MCF 10A (cell line): ENCODE results near the gene NOL4. TPM values are rescaled to one million over a fixed set of nuclear protein-coding genes. Genes with fewer than 3 reads are reported as not detected.
"Not testable (repeated sequence)": the region's sequence is repeated elsewhere in the genome, so short reads cannot be mapped to it uniquely, and the experiment has no call there.

ENCODE experiments used
- Bru-seq: library from RNA; stranded (reverse); fragments of 400-500 nt; gene quantifications from one replicate; lab custom pipeline; 2021; lab: Mats Ljungman, UMichigan
- BruChase-seq, 2 experiments: library from RNA; stranded (reverse); fragments of 400-500 nt; gene quantifications; one replicate each; lab custom pipeline; 2021; lab: Mats Ljungman, UMichigan
- BruUV-seq: library from RNA; stranded (reverse); fragments of 400-500 nt; replicated peaks from 2 replicates; lab custom pipeline; 2021; lab: Mats Ljungman, UMichigan
- CTCF ChIA-PET: fragments of 300-600 bp; sonication (Branson Sonifier 250); formaldehyde crosslinking; extraction: SDS; loops from one replicate; lab custom pipeline; 2021; ENCODE audit warnings: antibody characterized with exemption, inconsistent platforms; lab: Yijun Ruan, JAX
- POLR2A ChIA-PET: fragments of 300-600, 350-650 bp; sonication (Branson Sonifier 250); formaldehyde crosslinking; extraction: SDS; loops from one replicate; lab custom pipeline; 2020; ENCODE audit warnings: antibody characterized with exemption, inconsistent platforms; lab: Yijun Ruan, JAX
- DNase-seq: peaks from one replicate; pipeline ENCODE4 v3.0.0-alpha.2; 2018; ENCODE audit not compliant: unreplicated experiment
- H3K27ac Mint-ChIP-seq: one replicate; pipeline ENCODE4 v1.8.0; 2022; ENCODE audit warnings: mild to moderate bottlenecking, low read depth, mixed read lengths; ENCODE audit not compliant: unreplicated experiment
- H3K27me3 Mint-ChIP-seq: one replicate; pipeline ENCODE4 v1.8.0; 2022; ENCODE audit warnings: mixed read lengths; ENCODE audit not compliant: insufficient read depth, unreplicated experiment
- H3K36me3 Mint-ChIP-seq: one replicate; pipeline ENCODE4 v1.8.0; 2022; ENCODE audit warnings: mild to moderate bottlenecking, moderate library complexity, mixed read lengths; ENCODE audit not compliant: insufficient read depth, unreplicated experiment
- H3K4me1 Mint-ChIP-seq: one replicate; pipeline ENCODE4 v1.8.0; 2022; ENCODE audit warnings: mixed read lengths; ENCODE audit not compliant: insufficient read depth, unreplicated experiment
- H3K4me3 Mint-ChIP-seq: one replicate; pipeline ENCODE4 v1.8.0; 2022; ENCODE audit warnings: mild to moderate bottlenecking, moderate library complexity, mixed read lengths; ENCODE audit not compliant: unreplicated experiment
- H3K9me3 Mint-ChIP-seq: one replicate; pipeline ENCODE4 v1.8.0; 2022; ENCODE audit warnings: mixed read lengths; ENCODE audit not compliant: unreplicated experiment
- intact Hi-C: fragments of 100-400 bp; cut with micrococcal nuclease; formaldehyde crosslinking; loops from 2 replicates; pipeline ENCODE4 v1.14.1; 2022
- long read RNA-seq: library from polyadenylated mRNA; stranded (forward); transcript quantifications from one replicate; pipeline ENCODE4 v2.0.0, GENCODE V29; 2022
- total RNA-seq: library from RNA; stranded (reverse); gene quantifications from 2 replicates; pipeline ENCODE4 v1.2.3, GENCODE V29; 2022
- TF ChIP-seq, protein P1 (sequence below): fragments of 200-600 bp; IDR thresholded peaks from one replicate; pipeline ENCODE4 v1.8.0; 2022; ENCODE audit warnings: antibody characterized with exemption, mild to moderate bottlenecking; ENCODE audit not compliant: unreplicated experiment

Gene NOL4, protein sequence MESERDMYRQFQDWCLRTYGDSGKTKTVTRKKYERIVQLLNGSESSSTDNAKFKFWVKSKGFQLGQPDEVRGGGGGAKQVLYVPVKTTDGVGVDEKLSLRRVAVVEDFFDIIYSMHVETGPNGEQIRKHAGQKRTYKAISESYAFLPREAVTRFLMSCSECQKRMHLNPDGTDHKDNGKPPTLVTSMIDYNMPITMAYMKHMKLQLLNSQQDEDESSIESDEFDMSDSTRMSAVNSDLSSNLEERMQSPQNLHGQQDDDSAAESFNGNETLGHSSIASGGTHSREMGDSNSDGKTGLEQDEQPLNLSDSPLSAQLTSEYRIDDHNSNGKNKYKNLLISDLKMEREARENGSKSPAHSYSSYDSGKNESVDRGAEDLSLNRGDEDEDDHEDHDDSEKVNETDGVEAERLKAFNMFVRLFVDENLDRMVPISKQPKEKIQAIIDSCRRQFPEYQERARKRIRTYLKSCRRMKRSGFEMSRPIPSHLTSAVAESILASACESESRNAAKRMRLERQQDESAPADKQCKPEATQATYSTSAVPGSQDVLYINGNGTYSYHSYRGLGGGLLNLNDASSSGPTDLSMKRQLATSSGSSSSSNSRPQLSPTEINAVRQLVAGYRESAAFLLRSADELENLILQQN
- total RNA-seq (not detected in 2 replicates), Bru-seq, nascent RNA (percentile 1 among the genes with signal in this experiment), BruChase-seq, experiment 1, labeled RNA remaining after a 6-hour chase (percentile 1 among the genes with signal in this experiment), BruChase-seq, experiment 2, labeled RNA remaining after a 2-hour chase (percentile 0 among the genes with signal in this experiment)
- long read RNA-seq = 0 reads

DNA sequence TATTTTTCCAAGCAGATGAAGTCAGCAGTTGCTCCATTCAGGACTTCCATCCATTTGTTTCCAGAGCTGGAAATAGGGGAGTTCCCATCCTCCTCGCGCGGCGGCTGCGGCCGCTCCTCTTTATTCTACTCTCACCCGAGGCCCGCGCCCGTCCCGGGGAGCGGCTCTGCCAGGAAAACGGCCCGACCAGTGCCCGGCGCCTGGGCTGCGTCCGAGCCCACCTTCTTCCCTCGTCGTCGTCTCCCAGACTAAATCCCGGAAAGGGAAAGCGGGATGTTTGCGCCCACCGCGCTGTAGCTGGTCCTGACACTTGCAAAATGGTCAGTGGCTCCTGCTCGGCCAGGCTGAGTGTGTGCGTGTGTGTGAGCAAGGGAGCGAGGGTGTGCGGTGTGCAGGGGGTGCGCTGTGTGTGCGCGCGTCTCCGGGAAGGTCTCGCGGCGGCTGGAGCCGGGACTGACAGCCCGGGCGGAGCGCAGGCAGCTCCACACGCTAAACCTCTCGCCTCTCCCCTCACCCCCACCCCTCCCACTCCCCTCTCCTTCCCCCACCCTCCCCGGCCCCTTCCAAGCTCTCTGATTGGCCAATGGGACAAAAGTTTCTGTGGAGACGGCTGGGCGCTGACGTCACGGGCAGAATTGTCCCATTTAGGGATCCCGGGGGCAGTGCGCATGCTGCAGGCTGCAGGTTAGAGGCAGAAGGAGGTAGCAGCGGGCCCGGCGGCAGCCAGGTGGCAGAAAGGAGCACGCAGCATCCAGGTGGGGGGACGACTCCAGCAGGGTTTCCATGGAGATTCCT lies at the start of gene NOL4:
TSS of gene NOL4 (minus strand) at position 491 of the 795 bp plus-strand sequence. CDS start 1,660 bp downstream, outside the sequence.
- TF ChIP-seq, protein P1, sequence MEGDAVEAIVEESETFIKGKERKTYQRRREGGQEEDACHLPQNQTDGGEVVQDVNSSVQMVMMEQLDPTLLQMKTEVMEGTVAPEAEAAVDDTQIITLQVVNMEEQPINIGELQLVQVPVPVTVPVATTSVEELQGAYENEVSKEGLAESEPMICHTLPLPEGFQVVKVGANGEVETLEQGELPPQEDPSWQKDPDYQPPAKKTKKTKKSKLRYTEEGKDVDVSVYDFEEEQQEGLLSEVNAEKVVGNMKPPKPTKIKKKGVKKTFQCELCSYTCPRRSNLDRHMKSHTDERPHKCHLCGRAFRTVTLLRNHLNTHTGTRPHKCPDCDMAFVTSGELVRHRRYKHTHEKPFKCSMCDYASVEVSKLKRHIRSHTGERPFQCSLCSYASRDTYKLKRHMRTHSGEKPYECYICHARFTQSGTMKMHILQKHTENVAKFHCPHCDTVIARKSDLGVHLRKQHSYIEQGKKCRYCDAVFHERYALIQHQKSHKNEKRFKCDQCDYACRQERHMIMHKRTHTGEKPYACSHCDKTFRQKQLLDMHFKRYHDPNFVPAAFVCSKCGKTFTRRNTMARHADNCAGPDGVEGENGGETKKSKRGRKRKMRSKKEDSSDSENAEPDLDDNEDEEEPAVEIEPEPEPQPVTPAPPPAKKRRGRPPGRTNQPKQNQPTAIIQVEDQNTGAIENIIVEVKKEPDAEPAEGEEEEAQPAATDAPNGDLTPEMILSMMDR = peak; percentile 14
- H3K9me3 Mint-ChIP-seq = peaks cover 14% of the 10 kb centered on the region
- intact Hi-C loops = no loop called here
- ChIA-PET CTCF (interaction anchor here (0.7 kb wide), 1 partner anchor 102 kb away, joined by 3 read pairs; no protein-coding TSS in a partner anchor), POLR2A (no interaction called here)
- DNase-seq = peak; percentile 7
- peaks cover 27% of the 10 kb centered on the region for H3K27me3 Mint-ChIP-seq
- no peaks in the 10 kb centered on the region for H3K36me3 Mint-ChIP-seq
- no peaks in the 10 kb centered on the region for H3K4me1 Mint-ChIP-seq
- H3K4me3 Mint-ChIP-seq = peak within 1 kb of the TSS; percentile 56
- no peak within 1 kb of the TSS for H3K27ac Mint-ChIP-seq
- no TSS peak for BruUV-seq

DNA sequence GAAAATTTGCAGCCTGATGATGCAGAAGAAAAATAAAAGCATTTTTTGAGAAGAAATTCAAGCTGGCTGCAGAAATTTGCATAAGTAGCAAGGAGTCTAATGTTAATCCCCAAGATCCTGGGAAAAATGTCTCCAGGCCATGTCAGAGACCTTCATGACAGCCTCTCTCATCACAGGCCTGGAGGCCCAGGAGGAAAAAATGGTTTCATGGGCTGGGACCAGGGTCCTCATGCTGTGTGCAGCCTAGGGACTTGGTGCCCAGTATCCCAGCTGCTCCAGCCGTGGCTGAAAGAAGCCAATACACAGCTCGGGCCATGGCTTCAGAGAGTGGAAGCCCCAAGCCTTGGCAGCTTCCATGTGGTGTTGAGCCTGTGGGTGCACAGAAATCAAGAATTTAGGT lies 41.3 kb upstream of the NOL4 start:
- H3K36me3 Mint-ChIP-seq, H3K27ac Mint-ChIP-seq, H3K27me3 Mint-ChIP-seq, H3K4me3 Mint-ChIP-seq, BruUV-seq, POLR2A ChIA-PET, CTCF ChIA-PET, DNase-seq, H3K4me1 Mint-ChIP-seq, intact Hi-C loops: not testable (repeated sequence)
- H3K9me3 Mint-ChIP-seq = peaks cover 28% of the 10 kb centered on the region

DNA sequence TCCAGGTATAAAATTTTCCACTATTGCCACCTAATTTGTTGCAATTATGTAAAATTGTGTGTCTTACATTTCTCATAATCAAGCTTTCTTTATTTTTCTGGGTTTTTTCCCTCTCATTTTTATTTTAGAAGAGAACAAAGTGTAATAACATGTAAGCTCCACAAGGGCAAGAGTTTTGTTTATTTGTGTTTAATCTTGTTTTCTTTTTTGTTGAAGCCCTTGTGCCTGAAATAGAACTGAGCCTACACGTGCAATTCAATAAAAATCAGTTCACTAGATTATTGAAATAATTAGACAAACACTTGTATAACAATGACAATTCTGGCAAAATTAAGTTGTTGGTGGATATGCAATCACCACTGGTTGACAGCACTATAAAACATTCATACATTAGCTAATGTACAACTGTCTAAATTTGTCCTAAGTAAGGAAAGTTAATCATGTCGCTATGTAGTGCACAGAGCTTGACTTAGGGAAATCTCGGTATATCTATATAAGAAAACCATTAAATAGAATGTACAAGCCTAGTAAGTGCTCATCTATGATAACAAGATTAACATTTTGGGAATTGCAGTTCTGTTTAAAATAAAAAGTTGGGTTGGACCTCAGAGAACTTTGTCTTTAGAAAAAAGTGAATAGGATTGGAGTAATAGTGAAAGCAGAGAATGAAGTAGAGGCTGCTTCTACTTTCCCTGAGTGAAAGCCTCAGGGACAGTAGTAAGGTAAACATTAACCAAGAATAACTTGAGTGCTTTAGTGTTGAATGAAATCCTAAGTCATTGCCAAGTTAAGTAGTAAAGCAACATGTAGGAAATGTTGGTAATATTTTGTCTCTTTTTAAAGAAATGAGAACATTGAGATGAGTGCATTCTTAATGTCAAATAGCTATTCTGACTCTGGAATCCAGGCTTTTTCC lies 37.4 kb upstream of the NOL4 start:
- no peak for DNase-seq
- Mint-ChIP-seq H3K27ac (no peak overlapping the region), H3K36me3 (peaks cover 6% of the 10 kb centered on the region), H3K4me1 (no peaks in the 10 kb centered on the region), H3K9me3 (peaks cover 23% of the 10 kb centered on the region), H3K4me3 (no peak overlapping the region), H3K27me3 (no peaks in the 10 kb centered on the region)
- intact Hi-C loops = no loop called here
- POLR2A ChIA-PET = no interaction called here
- BruUV-seq = no TSS peak
- CTCF ChIA-PET = interaction anchor here (0.7 kb wide), 2 partner anchors 112 to 248 kb away, joined by 3 to 4 read pairs; no protein-coding TSS in a partner anchor
- TF ChIP-seq, protein P1 = no peak

DNA sequence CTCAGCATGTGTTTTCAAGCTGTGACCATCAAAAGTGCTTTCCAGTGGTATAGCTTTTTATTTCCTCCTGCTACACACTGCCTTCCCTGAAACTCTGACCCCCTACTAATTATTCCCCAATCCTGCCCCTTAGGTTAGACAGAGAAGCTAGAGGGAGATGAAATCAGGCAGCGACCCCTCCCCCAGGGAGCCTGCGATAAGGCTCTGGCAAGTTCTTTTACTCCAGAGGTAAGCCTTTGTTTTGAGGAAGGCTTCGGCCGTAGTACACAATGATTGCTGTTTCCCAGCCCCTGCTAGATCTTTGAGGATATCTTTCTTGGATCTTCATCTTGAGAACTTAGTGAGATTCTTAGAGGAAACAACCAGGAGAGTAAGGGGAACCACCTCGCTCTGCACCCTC lies 33.5 kb upstream of the NOL4 start:
- TF ChIP-seq, protein P1 = no peak
- BruUV-seq = no TSS peak

More for the DNA sequence above, 33.5 kb upstream of the NOL4 start:
- H3K9me3 Mint-ChIP-seq = peaks cover 10% of the 10 kb centered on the region
- CTCF ChIA-PET = no interaction called here
- no peaks in the 10 kb centered on the region for H3K4me1 Mint-ChIP-seq
- H3K27me3 Mint-ChIP-seq = no peaks in the 10 kb centered on the region
- intact Hi-C loops = no loop called here
- POLR2A ChIA-PET = no interaction called here
- no peak overlapping the region for H3K27ac Mint-ChIP-seq
- no peaks in the 10 kb centered on the region for H3K36me3 Mint-ChIP-seq
- no peak for DNase-seq
- no peak overlapping the region for H3K4me3 Mint-ChIP-seq
